Thyroid gland (tissue), 4 donors: ENCODE measurements around the gene SLC9A7. TPM values are rescaled to one million over a fixed set of nuclear protein-coding genes. Genes with fewer than 3 reads are reported as not detected.

Experiments
- DNase-seq, 2 donors: peaks; one replicate each; pipeline ENCODE4 v3.0.0-alpha.2; 2019
- H3K27ac ChIP-seq, 3 donors: fragments of 200-600 bp; sonication (generic); 1 replicate in 2 of 3; 2 replicates in 1 of 3; pipeline ENCODE4 v1.5.1; 2016 to 2019; ENCODE audit warnings: mild to moderate bottlenecking in 1 of 3, moderate library complexity in 1 of 3
- H3K27me3 ChIP-seq: fragments of 200-600 bp; sonication (generic); one replicate; pipeline ENCODE4 v1.5.1; 2019
- H3K36me3 ChIP-seq, 2 donors: fragments of 200-600 bp; sonication (generic); one replicate each; pipeline ENCODE4 v1.5.1; 2016 to 2019
- H3K4me1 ChIP-seq, 2 donors: fragments of 200-600 bp; sonication (generic); one replicate each; pipeline ENCODE4 v1.5.1; 2017 to 2019
- H3K4me3 ChIP-seq, 3 donors: fragments of 200-600 bp; sonication (generic); replicated peaks in 1 of 3; 1 replicate in 2 of 3; 2 replicates in 1 of 3; pipeline ENCODE4 v1.5.1; 2016; ENCODE audit warnings: mild to moderate bottlenecking in 1 of 3
- H3K9me3 ChIP-seq: fragments of 200-600 bp; sonication (generic); one replicate; pipeline ENCODE4 v1.5.1; 2017
- CTCF ChIP-seq, 6 experiments: fragments of 200-600 bp in 3 of 6; fragments of 450-650 bp in 3 of 6; sonication (generic) in 3 of 6; IDR thresholded peaks; one replicate each; pipeline ENCODE4 v1.5.1; 2016 to 2019; ENCODE audit warnings: antibody characterized with exemption in 6 of 6, mild to moderate bottlenecking in 2 of 6, inconsistent platforms in 1 of 6, moderate library complexity in 1 of 6
- POLR2A ChIP-seq, 2 donors: fragments of 450-650 bp; IDR thresholded peaks; one replicate each; pipeline ENCODE4 v1.6.1; 2017; ENCODE audit warnings: antibody characterized with exemption in 2 of 2, mild to moderate bottlenecking in 2 of 2, moderate library complexity in 1 of 2
- WGBS, 2 donors: methylation state at CpG; one replicate each; pipeline ENCODE4 v1.1.5; 2017; 5-methylcytosine and 5-hydroxymethylcytosine counted together
- intact Hi-C: fragments of 100-400 bp; cut with DNase I; formaldehyde crosslinking; loops from one replicate; pipeline ENCODE4 v1.15.1; 2023
- total RNA-seq, 4 donors: library from RNA; depleted of rRNA; stranded (reverse); fragments of >200 nt; gene quantifications; one replicate each; pipeline ENCODE4 v1.2.3, GENCODE V29; 2016

SLC9A7 gene
- total RNA-seq, 4 donors from 2014 or later: 18.4 to 35.5 (median 26.3) TPM

DNA sequence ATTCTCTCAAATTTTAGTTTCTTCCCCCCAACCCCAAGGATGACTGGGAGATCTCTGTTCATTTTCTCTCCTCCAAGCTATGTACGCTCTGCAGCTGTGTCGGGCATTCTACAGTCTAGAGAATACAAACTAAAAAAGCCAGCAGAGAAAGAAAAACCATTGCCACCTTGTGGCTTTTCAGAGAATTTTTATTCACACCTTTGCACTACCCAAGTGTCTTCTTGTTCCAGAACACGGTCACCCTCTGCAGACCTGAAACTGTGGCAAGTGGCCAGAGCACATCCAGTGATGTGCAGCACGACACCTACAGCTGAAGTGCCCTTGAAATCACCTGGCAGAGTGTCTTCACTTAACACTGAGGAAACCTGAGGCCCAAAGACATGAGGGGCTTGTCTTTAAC lies 116.8 kb downstream of the SLC9A7 start:
- H3K9me3 ChIP-seq: no peaks in the 10 kb centered on the region
- intact Hi-C loops: no loop called here
- peak; percentile 78 to 79 for DNase-seq
- no peak overlapping the region for H3K4me3 ChIP-seq
- H3K27ac ChIP-seq: no peak overlapping the region
- no peaks in the 10 kb centered on the region for H3K27me3 ChIP-seq
- H3K36me3 ChIP-seq: no peaks in the 10 kb centered on the region
- 26 to 27% methylated on average over 4 of the region's 4 CpGs for WGBS, 2 donors
- TF ChIP-seq CTCF (IDR thresholded peaks at IDR 0.05) (peak in 5 of 6 experiments; percentile 17 to 54 (median 44)), POLR2A (IDR thresholded peaks at IDR 0.05) (no peak)
- peaks cover 4 to 11% of the 10 kb centered on the region in 2 donors for H3K4me1 ChIP-seq

- Histone ChIP-seq H3K9me3 (no peaks in the 10 kb centered on the region), H3K36me3 (no peaks in the 10 kb centered on the region), H3K4me1 (peaks cover 0 to 7% of the 10 kb centered on the region in 2 donors), H3K27me3 (peaks cover 3% of the 10 kb centered on the region), H3K27ac (no peak overlapping the region), H3K4me3 (no peak overlapping the region)
- TF ChIP-seq POLR2A (IDR thresholded peaks at IDR 0.05) (no peak), CTCF (IDR thresholded peaks at IDR 0.05) (no peak)
- intact Hi-C loops: no loop called here
- DNase-seq: no peak
- 76% methylated on average over 2 of the region's 2 CpGs for WGBS, 2 donors
Measured at GRCh38 chrX:46637938-46638337, 121.0 kb downstream of the SLC9A7 start.

- no peak overlapping the region for H3K27ac ChIP-seq
- no peak overlapping the region for H3K4me3 ChIP-seq
- DNase-seq: no peak
- TF ChIP-seq CTCF (IDR thresholded peaks at IDR 0.05) (no peak), POLR2A (IDR thresholded peaks at IDR 0.05) (no peak)
- intact Hi-C loops: no loop called here
- no peaks in the 10 kb centered on the region for H3K36me3 ChIP-seq
- no peaks in the 10 kb centered on the region for H3K4me1 ChIP-seq
- H3K27me3 ChIP-seq: peaks cover 3% of the 10 kb centered on the region
- WGBS, 2 donors: 69 to 94% methylated on average over 4 to 6 of the region's 6 CpGs
- no peaks in the 10 kb centered on the region for H3K9me3 ChIP-seq
Measured at GRCh38 chrX:46636223-46636622, 122.7 kb downstream of the SLC9A7 start.

DNA sequence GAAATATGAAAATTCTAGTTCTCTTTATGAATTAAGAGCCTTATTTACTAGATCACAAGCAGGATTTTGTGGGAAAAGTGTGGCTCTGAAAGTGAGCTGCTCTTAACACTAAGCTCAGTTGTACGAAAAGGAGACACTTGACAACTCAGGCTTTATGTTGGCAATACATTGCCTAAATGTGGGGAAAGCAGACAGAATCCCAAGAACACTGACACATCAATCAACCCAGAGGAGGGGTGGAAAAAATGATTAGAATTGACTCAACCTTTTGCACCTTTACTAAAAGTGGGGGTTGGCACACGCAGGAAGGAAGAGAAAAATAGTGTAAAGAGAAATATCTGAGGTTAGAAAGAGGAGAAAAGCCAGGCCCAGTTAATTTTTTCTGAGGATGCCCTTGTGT lies 123.7 kb downstream of the SLC9A7 start:
- H3K9me3 ChIP-seq: no peaks in the 10 kb centered on the region
- no peak for TF ChIP-seq CTCF (IDR thresholded peaks at IDR 0.05)
- TF ChIP-seq POLR2A (IDR thresholded peaks at IDR 0.05): no peak
- WGBS, 2 donors: 93 to 97% methylated on average over 2 of the region's 2 CpGs
- DNase-seq: no peak
- intact Hi-C loops: no loop called here
- H3K4me1 ChIP-seq: no peaks in the 10 kb centered on the region
- H3K27me3 ChIP-seq: peaks cover 3% of the 10 kb centered on the region
- no peak overlapping the region for H3K27ac ChIP-seq
- no peaks in the 10 kb centered on the region for H3K36me3 ChIP-seq
- no peak overlapping the region for H3K4me3 ChIP-seq

DNA sequence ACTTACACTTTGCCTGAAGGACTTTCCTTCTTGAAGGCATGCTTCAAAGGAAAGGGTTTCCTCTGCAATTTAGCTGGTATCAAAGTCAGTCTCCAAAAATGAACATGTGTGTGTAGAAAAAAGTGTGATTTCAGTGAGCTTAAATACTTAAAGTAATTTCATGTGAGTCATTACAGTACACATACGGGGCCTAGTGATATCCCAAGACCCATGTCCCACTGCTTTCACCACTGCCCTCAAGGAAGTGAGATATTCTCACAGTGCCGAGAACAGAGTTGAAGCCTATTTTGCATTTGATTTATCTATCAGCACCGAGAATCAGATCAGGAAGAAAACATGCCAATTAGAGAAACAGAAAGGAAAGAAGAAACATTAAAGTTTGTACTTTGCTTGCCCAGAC lies 124.3 kb downstream of the SLC9A7 start:
- H3K36me3 ChIP-seq: no peaks in the 10 kb centered on the region
- TF ChIP-seq CTCF (IDR thresholded peaks at IDR 0.05) (no peak), POLR2A (IDR thresholded peaks at IDR 0.05) (no peak)
- intact Hi-C loops: no loop called here
- H3K27me3 ChIP-seq: peaks cover 3% of the 10 kb centered on the region
- WGBS, 2 donors: 82 to 90% methylated on average over 3 of the region's 3 CpGs
- no peaks in the 10 kb centered on the region for H3K9me3 ChIP-seq
- no peaks in the 10 kb centered on the region for H3K4me1 ChIP-seq
- H3K27ac ChIP-seq: no peak overlapping the region
- no peak overlapping the region for H3K4me3 ChIP-seq
- no peak for DNase-seq
